GM21576 (cell line): ENCODE data around the gene VAT1.
"Not testable (repeated sequence)": the region's sequence is repeated elsewhere in the genome, so short reads cannot be mapped to it uniquely, and the experiment has no call there.

Source experiments
- ATAC-seq: cut with Tn5 transposase; IDR thresholded peaks from one replicate; pipeline ENCODE4 v1.9.1; 2021; ENCODE audit warnings: mild to moderate bottlenecking, moderate library complexity; ENCODE audit not compliant: unreplicated experiment

VAT1 gene

GRCh38 chr17:43010667-43011308 lies 11.4 kb downstream of the VAT1 start:
- ATAC-seq = no peak

- ATAC-seq = peak; percentile 85
These were observed 15.3 kb downstream of the VAT1 start, which contains the start of gene IFI35 for GRCh38 chr17:43006639-43007551. Gene IFI35, plus strand, starts transcription at chr17:43006784. Its CDS starts 164 bp downstream, at chr17:43006948.

- ATAC-seq = no peak
These were observed 18.5 kb downstream of the VAT1 start for GRCh38 chr17:43003542-43004172.

DNA sequence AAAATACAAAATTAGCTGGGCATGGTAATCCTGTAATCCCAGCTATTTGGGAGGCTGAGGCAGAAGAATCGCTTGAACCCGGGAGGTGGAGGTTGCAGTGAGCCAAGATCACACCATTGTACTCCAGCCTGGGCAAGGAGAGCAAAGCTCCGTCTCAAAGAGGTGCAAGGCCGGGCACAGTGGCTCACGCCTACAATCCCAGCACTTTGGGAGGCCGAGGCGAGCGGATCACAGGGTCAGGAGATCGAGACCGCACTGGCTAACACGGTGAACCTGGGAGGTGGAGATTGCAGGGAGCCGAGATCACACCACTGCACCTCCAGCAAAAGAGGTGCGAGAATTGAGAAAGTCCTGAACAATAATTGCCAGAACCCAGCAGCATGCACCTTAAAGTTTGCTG lies 21.3 kb downstream of the VAT1 start:
- not testable (repeated sequence) for ATAC-seq

DNA sequence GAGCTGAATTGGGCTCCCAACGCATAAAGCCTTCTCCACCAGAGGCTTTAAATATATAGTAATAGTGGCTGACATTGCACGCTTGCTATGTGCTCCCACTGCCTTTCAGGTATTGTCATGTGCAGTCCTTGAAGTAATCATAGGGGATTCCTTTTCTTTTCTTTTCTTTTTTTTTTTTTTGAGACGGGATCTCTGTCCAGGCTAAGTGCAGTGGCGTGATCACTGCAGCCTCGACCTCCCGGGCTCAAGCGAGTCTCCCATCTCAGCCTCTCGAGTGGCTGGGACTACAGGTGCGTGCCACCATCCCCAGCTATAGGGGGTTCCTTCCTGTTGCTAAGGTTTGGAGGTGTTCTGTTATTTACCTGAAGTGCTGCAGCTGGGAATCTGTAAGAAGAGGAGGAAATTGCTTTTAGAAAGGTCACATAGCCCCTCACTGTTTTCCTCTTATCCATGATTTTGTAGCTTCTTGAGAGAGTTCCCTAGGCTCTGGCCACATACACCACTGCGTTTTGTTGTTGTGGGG lies 23.1 kb downstream of the VAT1 start:
- ATAC-seq = no peak

DNA sequence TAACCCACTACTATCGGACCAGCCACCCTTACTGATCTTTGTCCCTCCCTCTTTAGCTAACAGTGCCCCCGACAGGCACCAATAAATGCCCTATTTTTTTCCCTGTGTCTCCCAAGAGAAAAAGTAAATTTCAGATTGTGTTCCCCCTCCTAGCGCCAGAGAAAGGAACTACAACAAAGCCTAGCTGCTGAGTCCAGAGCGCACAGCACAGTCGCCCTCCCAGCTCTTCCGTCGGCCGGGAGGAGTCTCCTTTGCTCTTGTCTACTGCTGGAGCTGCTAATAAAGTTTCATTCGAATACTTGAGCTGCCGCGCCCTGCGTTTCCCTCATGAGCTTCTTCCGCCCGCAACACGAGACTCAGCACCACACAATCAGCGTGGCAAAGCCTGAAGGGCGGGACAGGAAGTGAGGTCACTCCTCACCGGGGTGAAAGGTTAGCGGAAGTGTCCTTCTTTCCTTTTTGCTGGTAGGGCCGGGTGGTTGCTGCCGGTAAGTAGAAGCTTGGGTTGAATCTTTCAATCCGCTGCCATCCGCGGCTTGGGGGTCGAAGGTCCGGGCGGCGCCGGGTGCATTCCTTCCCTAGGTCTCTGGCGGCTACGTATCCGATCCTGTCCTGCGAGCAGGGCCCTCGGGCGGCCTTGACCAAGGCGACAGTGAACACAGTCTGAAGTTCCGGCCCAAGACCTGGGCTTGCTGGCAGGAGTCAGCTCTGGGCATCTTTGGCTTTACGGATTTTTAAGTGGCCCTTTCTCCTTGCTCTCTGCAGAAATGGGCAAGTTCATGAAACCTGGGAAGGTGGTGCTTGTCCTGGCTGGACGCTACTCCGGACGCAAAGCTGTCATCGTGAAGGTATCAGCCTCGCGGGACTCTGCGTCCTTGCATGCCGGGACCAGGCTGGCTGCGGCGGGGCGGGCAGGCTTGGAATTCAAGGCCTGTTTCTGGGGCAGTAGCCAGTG lies 23.9 kb downstream of the VAT1 start, which contains the start of gene RPL27:
TSS of gene RPL27 (plus strand) at position 436 of the 955 bp plus-strand sequence. CDS start at position 768, 332 bp downstream.
- ATAC-seq = peak; percentile 89

GRCh38 chr17:42997390-42997983 lies 24.7 kb downstream of the VAT1 start:
- ATAC-seq = no peak

GRCh38 chr17:42993913-42994312 lies 28.3 kb downstream of the VAT1 start:
- ATAC-seq = not testable (repeated sequence)

DNA sequence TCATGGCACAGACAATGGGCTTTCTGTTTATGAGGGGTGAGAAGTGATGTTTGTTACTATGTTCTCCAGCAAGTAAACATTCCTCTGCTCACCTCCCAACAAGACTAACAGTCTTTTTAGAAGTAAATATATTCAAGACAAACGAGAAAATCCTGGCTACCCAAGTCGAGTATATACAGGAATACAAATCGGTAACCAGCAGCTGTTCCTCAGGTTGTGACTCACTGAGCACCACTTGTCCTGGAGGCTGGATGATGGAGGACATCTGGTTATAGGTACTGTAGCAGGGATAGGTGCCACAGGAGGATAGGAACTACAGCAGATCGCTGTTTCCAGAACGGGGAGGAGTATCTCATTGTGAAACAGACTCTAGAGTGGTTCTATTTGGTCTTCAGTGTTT lies 29.3 kb downstream of the VAT1 start:
- ATAC-seq = no peak

- no peak for ATAC-seq
These were observed 30.7 kb downstream of the VAT1 start for GRCh38 chr17:42991471-42991870.

DNA sequence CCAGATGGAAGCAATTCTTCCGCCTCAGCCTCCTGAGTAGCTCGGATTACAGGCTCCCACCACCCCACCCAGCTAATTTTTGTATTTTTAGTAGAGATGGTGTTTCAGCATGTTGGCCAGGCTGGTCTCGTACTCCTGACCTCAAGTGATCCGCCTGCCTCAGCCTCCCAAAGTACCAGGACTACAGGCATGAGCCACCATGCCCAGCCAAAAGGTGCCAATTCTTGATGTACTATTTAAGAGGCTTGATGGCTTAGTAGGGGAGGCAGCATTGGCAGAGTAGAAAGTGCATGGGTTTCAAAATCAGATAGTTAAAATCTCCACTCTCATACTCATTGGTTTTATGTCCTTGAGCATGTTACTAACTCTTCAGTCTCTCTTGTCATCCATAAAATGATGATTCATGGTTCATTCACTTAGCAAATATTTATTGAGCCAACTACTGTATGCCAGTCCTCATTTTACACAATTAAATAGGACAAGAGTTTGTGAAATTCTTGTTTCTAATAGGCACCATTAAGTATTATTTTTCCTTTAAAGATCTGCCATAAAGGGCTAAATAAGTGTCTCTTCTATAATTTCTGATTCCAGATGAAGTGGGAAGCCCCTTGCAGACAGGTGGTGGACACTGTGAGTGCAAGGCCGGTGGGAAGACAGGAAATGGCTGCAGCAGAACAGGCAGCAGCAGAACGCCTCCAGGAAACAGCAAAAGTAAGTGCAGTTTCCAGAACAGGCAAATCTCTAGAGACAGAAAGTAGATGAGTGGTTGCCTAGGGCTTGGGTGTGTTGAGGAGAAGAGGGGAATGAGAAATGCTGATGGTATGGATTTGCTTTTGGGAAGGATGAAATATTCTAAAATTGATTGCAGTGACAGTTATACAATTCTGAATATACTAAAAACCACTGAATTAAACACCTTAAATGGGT lies 32.2 kb downstream of the VAT1 start:
- no peak for ATAC-seq

DNA sequence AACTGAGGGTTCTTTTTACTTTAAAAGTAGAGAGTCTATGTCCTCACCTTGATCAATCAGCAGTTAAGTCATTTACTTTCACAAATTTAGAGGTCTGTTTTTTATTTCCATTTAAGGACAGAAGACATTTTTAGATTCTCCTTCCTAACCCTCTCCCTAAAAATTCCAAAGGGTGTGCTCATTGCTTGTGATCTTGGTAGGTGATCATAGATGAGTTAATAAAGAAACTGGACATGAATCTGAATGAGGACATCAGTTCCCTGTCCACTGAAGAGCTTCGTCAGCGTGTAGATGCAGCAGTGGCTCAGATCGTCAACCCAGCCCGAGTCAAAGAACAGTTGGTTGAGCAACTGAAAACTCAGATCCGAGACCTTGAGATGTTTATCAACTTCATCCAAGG lies 33.0 kb downstream of the VAT1 start:
- no peak for ATAC-seq

DNA sequence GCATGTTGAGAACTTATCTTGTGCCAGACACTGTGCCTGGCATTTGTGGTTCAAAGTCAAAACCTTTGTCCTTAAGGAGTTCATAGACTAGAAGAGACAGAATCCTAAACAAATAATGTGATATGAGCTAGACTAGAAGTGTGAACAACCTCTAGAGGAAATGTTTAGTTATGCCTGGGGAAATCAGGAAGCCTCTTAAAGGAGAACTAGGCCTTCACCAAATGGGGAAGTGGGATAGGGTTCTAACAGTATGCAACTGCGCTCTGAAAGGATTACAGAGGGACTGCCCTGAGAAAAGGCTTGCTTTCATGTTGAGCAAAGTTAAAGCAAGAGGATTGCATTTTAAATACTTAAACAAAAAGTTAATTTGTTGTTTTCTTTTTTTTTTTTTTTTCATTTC lies 37.0 kb downstream of the VAT1 start:
- peak; percentile 52 for ATAC-seq

- ATAC-seq = no peak
These were observed 39.9 kb downstream of the VAT1 start for GRCh38 chr17:42982266-42982665.

DNA sequence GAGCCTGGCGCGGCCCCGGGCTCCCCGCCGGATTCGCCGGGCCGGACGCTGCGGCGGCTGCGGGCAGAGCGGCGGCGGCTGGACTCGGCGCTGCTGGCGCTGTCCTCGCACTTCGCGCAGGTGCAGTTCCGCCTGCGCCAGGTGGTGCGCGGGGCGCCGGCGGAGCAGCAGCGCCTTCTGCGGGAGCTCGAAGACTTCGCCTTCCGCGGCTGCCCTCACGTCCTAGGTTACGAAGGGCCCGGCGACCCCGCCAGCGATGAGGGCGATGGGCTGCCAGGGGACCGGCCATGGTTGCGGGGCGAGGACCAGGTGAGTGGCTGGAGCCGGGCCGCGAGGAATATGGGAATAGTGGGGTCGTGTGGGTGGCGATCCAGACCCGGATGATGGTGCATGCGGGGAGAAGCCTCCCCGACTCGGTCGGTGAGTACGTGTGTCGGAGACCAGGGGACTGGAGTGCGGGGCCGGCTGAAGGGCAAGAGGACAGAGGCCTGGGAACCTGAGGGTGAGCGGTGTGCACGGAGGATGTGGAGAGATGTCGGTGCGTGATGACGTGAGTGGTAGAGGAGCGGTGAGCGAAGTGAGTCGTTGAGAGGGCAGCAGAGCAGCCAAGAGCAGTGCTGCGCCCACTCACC lies 41.3 kb downstream of the VAT1 start:
- peak; percentile 39 for ATAC-seq

DNA sequence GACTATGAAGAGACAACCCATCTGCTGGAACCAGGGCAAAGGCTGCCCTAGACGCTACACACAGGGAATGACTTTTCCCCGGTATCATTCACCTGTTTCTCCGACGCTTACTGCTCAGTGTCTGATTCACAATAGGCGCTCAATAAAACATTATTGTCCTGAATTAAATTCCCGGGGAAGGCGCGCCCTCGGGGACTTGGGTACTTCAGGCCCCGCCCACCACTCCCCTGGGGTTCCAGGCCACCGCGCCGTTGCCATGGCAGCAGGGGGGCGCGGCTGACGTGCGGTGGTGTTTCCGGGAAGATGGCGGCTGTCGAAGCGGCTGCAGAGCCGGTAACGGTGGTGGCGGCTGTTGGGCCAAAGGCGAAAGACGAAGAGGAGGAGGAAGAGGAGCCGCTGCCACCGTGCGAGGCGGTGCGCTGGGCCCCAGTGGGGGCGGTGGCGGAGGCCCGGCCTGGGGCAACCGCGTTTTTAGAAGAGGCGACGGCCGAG lies 41.9 kb downstream of the VAT1 start, which contains the start of gene RUNDC1:
TSS of gene RUNDC1 (plus strand) at position 292 of the 492 bp plus-strand sequence. CDS start at position 304, 12 bp downstream.
- peak; percentile 64 for ATAC-seq

- no peak for ATAC-seq
These were observed 42.5 kb downstream of the VAT1 start, which contains the start of gene PTGES3L for GRCh38 chr17:42979511-42980273. Gene PTGES3L, minus strand, starts transcription at chr17:42980080. Its CDS starts 27 bp downstream, at chr17:42980053.
